ENCODE measurements around the gene FBLN1. TPM values are rescaled to one million over a fixed set of nuclear protein-coding genes. Genes with fewer than 3 reads are reported as not detected.

FBLN1 gene
- total RNA-seq, 2 donors from 2014 or later, result 226 to 305 TPM

GRCh38 chr22:45564349-45565030 lies 61.8 kb downstream of the FBLN1 start:
- H3K4me1 Mint-ChIP-seq, result no peaks in the 10 kb centered on the region
- Histone ChIP-seq H3K4me1 (ENCODE audit: control insufficient read depth, insufficient read depth, low read length) (no peaks in the 10 kb centered on the region), H3K36me3 (ENCODE audit: control insufficient read depth, insufficient read depth, low read length) (peaks cover 22% of the 10 kb centered on the region), H3K9me3 (ENCODE audit: control insufficient read depth, low read length) (peaks cover 21% of the 10 kb centered on the region), H3K27ac (ENCODE audit: low read depth, low read length) (no peak overlapping the region), H3K27me3 (ENCODE audit: control insufficient read depth, insufficient read depth, low read length, poor library complexity, severe bottlenecking) (no peaks in the 10 kb centered on the region), H3K9ac (ENCODE audit: extremely low read depth, low read length, poor library complexity, severe bottlenecking) (no peak overlapping the region), H3K4me3 (ENCODE audit: low read length) (no peak overlapping the region)
- H3K27me3 Mint-ChIP-seq (ENCODE audit: insufficient read depth), result no peaks in the 10 kb centered on the region
- peaks cover 58% of the 10 kb centered on the region for H3K36me3 Mint-ChIP-seq (ENCODE audit: low read depth)
- no peak overlapping the region for H3K27ac Mint-ChIP-seq
- DNase-seq, result no peak
- peaks cover 30% of the 10 kb centered on the region for H3K9me3 Mint-ChIP-seq
- H3K4me3 Mint-ChIP-seq, result no peak overlapping the region
- 93 to 96% methylated on average over 13 of the region's 13 CpGs for WGBS, 2 experiments (ENCODE audit: insufficient coverage in 1 of 2, insufficient read length in 1 of 2)
- no peak for TF ChIP-seq CTCF (conservative IDR thresholded peaks at IDR 0.05)

- Histone ChIP-seq H3K4me1 (ENCODE audit: control insufficient read depth, insufficient read depth, low read length) (no peaks in the 10 kb centered on the region), H3K27ac (ENCODE audit: low read depth, low read length) (no peak overlapping the region), H3K36me3 (ENCODE audit: control insufficient read depth, insufficient read depth, low read length) (peaks cover 17% of the 10 kb centered on the region), H3K4me3 (ENCODE audit: low read length) (no peak overlapping the region), H3K9ac (ENCODE audit: extremely low read depth, low read length, poor library complexity, severe bottlenecking) (no peak overlapping the region), H3K27me3 (ENCODE audit: control insufficient read depth, insufficient read depth, low read length, poor library complexity, severe bottlenecking) (no peaks in the 10 kb centered on the region), H3K9me3 (ENCODE audit: control insufficient read depth, low read length) (peaks cover 19% of the 10 kb centered on the region)
- Mint-ChIP-seq H3K4me1 (no peaks in the 10 kb centered on the region), H3K9me3 (peaks cover 27% of the 10 kb centered on the region), H3K27ac (no peak overlapping the region), H3K4me3 (no peak overlapping the region), H3K27me3 (ENCODE audit: insufficient read depth) (no peaks in the 10 kb centered on the region), H3K36me3 (ENCODE audit: low read depth) (peaks cover 55% of the 10 kb centered on the region)
- no peak for DNase-seq
- no peak for TF ChIP-seq CTCF (conservative IDR thresholded peaks at IDR 0.05)
- WGBS, 2 experiments (ENCODE audit: insufficient coverage in 1 of 2, insufficient read length in 1 of 2), result 92% methylated on average over 2 of the region's 2 CpGs
These were observed 62.5 kb downstream of the FBLN1 start for GRCh38 chr22:45565171-45565570.

- no peak for TF ChIP-seq CTCF (conservative IDR thresholded peaks at IDR 0.05)
- 87 to 94% methylated on average over 7 of the region's 7 CpGs for WGBS, 2 experiments (ENCODE audit: insufficient coverage in 1 of 2, insufficient read length in 1 of 2)
- Mint-ChIP-seq H3K27me3 (ENCODE audit: insufficient read depth) (no peaks in the 10 kb centered on the region), H3K4me1 (no peaks in the 10 kb centered on the region), H3K4me3 (no peak overlapping the region), H3K36me3 (ENCODE audit: low read depth) (peaks cover 53% of the 10 kb centered on the region), H3K9me3 (peaks cover 27% of the 10 kb centered on the region), H3K27ac (no peak overlapping the region)
- no peak for DNase-seq
- H3K27me3 ChIP-seq (ENCODE audit: control insufficient read depth, insufficient read depth, low read length, poor library complexity, severe bottlenecking), result no peaks in the 10 kb centered on the region
- H3K4me1 ChIP-seq (ENCODE audit: control insufficient read depth, insufficient read depth, low read length), result no peaks in the 10 kb centered on the region
- no peak overlapping the region for H3K9ac ChIP-seq (ENCODE audit: extremely low read depth, low read length, poor library complexity, severe bottlenecking)
- H3K27ac ChIP-seq (ENCODE audit: low read depth, low read length), result no peak overlapping the region
- H3K9me3 ChIP-seq (ENCODE audit: control insufficient read depth, low read length), result peaks cover 21% of the 10 kb centered on the region
- no peak overlapping the region for H3K4me3 ChIP-seq (ENCODE audit: low read length)
- peaks cover 11% of the 10 kb centered on the region for H3K36me3 ChIP-seq (ENCODE audit: control insufficient read depth, insufficient read depth, low read length)
These were observed 63.3 kb downstream of the FBLN1 start for GRCh38 chr22:45565973-45566372.

All from endodermal cell (in vitro differentiated cells).